ENCODE measurements around the gene TMEM242.

Gene TMEM242

DNA sequence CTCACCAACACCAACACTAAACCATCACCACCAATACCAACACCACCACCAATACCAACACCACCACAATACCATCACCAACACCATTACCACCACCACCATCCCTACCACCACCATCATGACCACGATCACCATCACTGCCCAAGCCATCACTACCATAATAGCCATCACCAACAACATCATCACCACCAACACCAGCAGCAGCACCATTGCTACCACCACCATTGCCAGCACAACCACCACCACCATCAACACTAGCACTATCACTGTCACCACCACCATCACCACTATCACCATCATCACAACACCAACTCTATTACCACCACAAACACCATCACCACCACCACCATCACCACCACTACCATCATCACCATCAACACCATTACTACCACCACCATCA, 53.0 kb downstream of the TMEM242 start:
- DNase-seq (ENCODE audit: low spot score) = no peak

DNA sequence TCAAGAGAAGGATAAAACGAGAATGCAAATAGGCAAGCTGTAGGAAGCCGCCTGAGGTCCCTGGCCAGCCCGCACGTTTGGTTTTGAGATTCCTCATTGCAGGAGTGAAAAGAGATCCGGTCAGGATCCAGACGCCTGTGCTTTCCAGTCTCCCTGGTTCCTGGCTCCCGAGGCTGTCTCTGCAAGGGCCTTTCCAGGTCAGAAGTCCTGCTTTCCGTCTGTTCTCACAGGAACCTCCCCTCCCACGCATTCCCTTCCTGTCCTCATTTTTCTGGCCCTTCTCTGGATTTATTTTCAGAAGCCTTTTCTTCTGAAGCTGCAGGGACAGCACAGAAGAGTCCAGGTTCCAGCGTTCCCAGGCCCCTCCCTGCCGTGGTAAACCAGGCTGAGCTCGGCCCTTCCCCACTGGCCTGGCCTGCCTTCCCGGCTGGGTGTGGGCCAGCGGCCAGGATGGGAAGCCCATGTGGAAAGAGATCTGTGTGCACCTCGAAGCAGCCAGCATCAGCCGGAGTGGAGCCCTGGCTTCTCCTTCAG, 54.0 kb downstream of the TMEM242 start:
- peak; percentile 89 for DNase-seq (ENCODE audit: low spot score)

DNA sequence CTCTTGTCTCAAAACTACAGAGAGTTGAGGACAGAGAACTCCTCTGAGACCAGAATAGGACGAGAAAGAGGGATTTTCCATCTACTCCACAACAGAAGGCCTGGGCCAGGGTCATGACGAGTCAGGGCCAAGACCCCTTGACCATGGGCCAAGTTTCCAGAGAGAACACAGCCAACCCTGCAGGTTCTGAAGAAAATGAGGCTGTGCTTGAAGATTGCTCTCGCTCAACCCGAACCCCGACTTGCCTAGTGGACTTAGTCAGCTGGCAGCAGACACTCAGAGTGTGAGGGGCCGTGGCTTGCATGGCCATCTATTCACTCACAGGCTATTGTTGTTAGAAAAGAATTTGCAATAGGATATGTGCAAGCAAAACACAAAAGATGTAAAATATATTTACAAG, 54.5 kb downstream of the TMEM242 start:
- no peak for DNase-seq (ENCODE audit: low spot score)

DNA sequence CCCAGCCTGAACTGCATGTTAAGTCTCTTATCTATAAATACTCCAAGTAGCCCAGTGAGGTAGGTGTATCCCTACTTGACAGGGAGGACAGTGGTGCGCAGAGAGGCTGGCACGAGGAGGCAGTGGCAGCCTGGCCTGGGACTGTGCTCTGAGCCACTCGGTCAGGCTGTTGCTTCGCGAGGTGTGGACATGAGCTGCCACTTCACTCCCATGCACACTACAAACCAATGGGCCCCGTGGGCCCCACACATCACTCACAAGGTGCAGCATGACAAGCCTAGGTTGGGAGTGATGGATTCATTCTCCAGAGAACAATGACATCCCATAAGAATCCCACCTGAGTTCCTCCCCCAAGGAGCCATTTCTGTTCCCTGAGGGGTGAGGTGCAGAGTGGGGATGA, 54.9 kb downstream of the TMEM242 start:
- no peak for DNase-seq (ENCODE audit: low spot score)

DNA sequence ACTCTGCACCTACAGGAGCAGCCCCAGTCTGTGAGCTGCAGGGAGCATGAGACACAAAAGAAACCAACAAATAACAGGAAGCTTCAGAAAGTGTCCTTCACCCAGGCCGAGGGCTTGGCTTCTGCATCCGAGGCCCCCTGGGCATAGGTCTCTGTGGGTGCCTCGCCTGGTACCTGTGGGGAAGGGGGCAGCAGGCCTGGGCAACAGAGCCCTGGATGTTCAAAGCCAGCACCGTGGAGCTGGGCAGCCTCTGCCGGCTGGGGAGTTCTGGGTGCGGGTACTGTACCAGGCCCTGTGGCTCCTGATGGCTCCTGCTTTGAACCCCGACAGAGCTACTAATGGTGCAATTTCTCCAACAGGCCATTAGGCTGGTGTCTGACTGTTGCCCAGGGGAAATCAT, 55.7 kb downstream of the TMEM242 start:
- no peak for DNase-seq (ENCODE audit: low spot score)

DNA sequence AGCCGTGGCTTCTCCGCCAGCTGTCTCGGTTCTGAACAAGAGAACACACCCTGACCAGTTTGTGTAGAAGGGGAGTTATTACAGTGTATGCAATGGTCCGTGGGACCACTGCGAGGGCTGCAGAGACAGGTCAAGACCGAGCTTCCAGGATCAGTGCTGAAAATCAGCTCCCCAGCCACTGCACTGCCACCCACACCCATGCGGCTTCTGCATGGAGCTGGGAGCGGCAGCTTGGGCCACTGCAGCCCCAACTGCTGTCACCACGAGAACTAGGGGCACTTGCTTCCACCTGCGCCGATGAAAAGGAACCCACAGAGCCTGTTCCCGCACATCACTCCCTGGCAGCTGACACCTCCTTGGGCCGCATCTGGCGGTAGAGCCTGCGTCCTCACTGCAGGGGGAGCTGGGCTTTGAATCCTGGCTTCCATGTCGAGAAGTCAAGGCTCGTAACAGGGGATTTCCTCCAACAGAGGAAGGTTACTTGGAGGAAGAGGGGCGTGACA, 56.2 kb downstream of the TMEM242 start:
- no peak for DNase-seq (ENCODE audit: low spot score)

DNA sequence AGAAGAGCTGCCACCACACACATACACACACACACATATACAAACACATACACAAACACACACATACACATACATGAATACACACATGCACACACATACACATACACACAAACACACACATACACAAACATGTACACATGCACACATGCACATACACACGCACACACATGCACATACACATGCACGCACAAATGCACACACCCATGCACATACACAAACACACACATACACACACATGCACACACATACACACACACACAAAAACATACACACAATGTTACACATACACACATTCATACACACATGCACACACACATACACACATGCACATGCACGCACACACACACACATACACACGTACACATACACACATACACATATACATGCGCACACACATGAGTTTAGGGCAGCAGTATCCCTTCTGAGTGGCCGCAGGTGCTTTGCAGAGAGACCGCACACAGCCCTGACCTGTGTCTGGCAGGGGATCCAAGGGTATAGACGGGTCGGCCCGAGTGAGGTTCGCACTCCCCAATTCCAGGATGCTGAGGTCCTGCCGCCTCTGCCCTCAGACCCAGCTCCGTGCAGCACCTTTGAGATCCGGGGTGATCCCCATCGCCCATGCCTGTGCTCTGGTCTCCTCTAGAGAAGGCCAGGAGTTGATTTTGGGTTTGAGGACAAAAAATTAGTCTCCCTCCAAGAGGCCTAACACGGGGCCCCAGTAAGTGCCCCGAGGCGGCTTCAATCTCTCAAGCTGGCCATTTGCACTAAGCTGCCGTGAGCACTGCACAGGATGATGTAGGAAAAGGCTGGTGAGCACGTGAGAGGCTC, 56.8 kb downstream of the TMEM242 start:
- no peak for DNase-seq (ENCODE audit: low spot score)

DNA sequence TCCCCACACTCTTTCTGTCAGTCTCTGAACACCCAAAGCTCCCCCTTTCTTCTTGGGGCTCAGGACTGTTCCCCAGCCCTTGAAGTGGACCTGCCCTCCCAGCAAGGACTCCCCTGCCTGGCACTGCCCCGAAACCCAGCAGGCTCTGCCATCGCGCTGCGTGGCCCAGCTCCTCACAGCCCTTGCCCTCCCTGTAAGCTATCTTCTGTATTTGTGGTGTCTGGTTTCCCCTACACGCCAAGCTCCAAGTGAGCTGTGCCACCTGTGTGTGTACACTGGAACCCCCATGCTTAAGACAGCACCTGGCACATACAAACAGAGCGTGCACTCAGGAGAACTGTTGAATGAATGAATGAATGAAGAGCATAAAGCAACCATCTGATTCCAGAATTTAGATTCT, 57.7 kb downstream of the TMEM242 start:
- no peak for DNase-seq (ENCODE audit: low spot score)

DNA sequence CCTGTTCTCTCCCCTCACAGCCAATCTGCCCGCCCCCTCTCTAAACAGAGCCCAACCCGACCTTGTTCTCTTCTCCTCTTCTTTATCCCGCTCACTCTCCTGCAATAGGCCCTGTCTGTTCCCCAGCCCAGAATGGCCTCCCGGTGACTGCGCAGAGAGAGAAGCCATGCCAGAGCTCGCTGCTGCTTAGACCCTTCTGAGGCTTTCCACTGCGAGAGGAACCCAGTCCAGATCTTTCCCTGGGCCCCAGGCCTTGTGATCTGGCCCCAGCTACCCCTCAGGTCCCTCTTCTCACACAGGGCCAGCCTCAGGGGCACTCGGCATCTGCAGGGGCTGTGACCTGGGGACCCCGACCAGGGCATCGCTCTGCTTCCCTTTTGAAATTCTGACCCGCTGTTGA, 58.1 kb downstream of the TMEM242 start:
- DNase-seq (ENCODE audit: low spot score) = no peak

DNA sequence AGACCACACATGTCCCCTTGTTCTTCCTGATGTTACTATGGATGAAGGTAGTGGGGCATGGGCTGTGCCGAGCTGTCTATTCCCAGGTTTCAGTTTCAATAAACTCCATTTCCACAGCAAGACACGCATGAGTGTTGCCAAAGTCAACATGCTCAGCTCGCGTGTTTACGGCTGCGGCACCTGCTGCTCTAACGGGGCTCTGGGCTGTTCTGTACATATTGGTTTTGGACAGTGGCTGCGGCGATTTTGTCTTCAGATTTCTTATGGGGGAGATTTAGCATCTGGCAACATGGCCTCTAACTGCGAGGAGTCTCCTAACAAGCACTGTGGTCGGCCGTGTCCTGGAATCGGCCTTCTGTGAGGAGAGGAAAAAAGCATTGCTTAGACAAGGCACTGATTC, 58.6 kb downstream of the TMEM242 start:
- DNase-seq (ENCODE audit: low spot score) = no peak

DNA sequence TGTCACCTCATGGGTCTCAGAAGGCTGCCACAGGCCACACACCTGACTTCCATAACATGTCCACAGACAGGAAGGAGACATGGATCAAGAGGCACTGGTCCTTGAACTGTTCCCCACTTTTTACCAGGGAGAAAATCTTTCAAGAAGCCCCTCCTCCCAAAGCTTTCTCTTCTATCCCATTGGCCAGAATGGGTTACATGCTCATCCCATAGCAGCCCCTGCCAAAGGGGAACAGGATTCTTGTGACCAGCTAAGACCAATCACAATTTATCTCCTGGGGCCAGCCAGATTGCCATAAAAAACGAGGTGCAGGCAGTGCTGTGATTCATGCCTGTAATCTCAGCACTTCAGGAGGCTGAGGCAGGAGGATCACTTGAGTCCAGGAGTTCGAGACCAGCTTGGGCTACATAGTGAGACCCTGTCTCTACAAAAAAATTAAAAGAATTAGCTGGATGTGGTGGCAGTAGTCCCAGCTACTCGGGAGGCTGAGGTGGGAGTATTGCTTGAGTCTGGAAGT, 59.4 kb downstream of the TMEM242 start:
- DNase-seq (ENCODE audit: low spot score) = no peak

DNA sequence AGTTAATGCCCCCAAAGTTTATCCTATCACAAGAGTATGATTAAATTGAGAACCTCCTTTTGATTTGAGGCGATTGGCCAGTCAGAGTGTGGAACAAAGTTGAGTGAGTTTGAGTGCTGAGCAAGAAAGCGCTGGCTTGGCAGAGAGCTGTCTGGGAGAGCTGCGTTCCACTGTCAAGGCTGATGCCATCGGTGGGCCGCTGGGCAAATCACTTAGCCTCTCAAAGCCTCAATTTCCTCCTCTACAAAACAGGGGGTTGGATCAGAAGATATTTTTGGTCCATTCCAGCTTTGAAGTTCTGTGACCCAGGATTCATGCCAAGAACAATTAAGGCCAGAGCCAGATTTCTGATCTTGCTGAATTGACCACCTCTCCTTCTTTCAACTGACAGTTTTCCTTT, 60.2 kb downstream of the TMEM242 start:
- DNase-seq (ENCODE audit: low spot score) = no peak

DNA sequence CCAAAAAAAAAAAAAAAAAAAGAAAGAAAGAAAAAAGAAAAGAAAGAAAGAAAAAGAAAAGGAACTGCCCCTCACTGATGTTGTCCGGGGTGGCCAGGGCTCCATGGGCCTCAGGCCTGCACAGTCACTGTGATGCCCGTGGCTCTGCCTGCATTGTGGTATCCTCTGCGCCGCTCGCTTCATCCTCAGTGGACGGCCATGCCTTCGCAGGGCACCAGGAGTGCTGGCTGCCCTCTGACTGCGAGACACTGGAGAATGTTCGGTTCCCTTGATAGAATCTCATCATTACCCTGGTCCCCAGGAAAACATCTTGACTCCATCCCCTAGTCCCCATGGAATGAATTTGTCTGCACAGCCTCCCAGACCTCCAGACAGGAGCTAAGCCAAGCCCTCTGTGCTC, 61.7 kb downstream of the TMEM242 start:
- no peak for DNase-seq (ENCODE audit: low spot score)

DNA sequence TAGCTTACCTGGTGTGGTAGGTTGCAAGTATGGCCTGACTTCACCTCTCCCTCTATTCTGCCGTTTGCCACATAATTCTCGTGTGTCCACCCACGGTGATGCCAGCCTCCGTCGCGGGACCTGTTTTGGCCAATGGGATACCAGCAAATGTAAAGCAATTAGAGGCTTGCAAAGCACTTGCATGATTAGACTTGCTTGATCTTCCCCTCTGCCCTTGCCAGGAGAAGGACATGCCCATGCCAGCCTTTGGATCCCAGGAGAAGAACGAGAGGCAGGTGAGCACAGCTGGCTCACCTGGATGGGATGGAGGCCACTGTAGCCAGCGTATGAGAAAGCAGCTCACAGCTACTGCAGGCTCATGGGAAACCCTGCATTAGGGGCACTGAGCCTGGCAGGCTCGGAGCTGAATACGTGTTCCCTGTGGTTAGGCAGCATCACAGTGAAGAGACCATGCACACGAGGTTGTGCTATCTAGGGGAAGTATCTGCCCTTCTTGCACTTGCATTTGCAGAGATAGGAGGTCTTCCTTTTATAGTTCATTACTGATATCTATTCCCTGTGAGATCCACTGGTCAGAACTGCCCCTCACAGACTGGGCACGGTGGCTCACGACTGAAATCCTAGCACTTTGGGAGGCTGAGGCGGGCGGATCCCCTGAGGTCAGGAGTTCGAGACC, 62.4 kb downstream of the TMEM242 start:
- no peak for DNase-seq (ENCODE audit: low spot score)

DNA sequence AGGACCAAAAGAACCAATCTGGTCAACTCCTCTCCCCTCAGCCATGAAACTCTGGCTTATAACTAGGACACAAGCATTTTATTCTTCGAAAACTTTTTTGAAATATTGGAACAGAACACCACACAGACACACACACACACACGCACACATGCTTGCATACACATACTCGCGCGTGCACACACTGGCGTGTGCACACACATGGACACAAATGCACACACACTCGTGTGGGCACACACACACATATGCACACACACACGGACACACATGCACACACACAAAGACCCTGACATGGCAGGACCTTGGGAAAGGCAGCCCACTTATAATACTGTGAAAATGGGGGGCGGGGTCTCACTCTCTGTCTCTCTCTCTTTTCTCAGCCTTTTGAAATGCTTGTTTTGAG, 63.9 kb downstream of the TMEM242 start:
- no peak for DNase-seq (ENCODE audit: low spot score)

DNA sequence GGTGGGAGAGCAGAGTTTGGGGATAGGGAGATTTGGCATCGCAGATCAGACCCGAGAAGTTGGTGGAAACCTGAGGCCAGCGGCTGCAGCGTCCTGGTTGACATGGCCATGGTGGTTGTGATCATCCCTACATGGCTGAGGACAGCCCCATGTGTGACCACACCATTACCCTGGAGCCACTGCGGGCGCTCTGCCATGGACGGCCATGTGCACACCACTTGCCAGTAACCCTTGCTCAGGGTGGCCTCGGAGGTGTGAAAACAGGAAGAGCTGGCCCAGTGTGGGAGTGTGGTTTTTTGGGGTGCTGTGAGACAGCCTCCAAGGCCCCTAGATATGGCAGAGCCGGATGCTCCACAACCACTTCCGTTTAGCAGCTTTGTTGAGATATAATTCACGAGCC, 64.4 kb downstream of the TMEM242 start:
- DNase-seq (ENCODE audit: low spot score) = no peak

DNA sequence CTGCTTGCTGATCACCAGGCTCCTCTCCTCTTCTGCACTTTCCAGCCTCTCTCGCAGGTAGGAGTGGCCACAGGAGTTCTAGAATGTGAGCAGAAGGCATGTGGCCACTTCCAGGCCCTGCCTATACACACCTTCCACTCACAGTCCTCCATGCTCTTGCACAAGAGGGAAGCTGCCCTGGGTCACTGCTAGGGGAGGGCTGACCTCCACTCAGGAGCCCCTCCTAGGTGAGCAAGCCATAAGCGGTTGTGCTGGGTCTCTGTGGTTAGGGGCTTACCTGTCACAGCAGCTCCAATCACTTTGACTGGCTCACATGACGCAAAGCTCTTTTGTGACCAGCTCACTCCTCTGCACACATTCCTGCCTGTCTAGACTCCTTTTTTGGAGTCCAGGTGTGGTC, 68.2 kb downstream of the TMEM242 start:
- no peak for DNase-seq (ENCODE audit: low spot score)

DNA sequence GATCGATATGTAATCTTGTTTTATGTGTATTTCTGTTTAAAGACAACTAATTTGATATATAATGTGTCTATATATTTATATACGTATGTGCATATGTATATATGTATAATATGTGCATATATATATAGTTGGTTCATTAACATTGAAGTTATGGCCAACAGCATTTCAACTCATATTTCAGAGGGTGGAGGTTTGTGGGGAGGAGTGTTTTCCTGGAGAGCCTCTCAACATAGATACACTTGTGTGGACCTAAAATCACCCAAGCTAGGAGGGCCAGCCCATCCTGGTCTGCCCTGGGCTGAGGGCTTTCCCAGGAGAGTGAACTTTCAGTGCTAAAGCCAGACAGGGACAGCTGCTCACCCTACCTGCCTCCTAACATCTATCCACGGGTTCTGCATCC, 68.8 kb downstream of the TMEM242 start:
- no peak for DNase-seq (ENCODE audit: low spot score)

DNA sequence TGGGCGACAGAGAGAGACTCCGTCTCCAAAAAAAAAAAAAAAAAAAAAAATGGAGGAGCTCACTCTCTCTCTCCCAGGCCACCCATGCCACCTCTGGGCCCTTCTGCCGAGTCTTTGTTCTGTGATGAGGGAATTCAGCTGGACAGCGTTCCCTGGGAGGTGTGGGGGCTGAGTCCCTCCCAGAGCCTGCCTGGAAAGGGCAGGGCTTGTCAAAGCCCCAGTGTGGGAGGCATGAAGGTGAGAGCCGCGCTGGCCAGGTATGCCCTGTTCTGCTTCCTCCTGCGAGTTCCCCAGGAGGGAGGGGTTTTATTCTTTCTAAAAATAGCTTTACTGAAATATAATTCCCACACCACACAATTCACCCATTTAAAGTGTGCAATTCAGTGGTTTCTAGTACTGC, 69.6 kb downstream of the TMEM242 start:
- DNase-seq (ENCODE audit: low spot score) = no peak

DNA sequence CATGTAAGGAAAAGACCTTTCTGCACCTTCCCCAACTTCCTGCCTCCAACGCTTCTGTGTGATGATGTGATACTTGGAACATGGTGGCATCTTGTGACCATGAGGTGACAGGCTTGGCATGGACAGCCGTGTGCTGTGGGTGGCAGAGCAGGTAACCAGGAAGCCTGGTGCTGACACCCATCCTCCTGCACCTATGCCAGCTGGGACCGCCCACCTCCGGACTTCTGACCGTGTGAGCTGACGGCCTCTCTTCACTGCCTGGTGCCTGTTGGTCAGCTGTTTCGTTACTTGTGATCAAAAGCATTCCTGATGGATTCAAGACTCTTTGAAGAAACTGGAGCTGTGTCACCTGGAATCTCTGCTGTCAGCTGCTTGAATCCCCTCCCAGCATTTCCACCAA, 70.3 kb downstream of the TMEM242 start:
- DNase-seq (ENCODE audit: low spot score) = no peak

DNA sequence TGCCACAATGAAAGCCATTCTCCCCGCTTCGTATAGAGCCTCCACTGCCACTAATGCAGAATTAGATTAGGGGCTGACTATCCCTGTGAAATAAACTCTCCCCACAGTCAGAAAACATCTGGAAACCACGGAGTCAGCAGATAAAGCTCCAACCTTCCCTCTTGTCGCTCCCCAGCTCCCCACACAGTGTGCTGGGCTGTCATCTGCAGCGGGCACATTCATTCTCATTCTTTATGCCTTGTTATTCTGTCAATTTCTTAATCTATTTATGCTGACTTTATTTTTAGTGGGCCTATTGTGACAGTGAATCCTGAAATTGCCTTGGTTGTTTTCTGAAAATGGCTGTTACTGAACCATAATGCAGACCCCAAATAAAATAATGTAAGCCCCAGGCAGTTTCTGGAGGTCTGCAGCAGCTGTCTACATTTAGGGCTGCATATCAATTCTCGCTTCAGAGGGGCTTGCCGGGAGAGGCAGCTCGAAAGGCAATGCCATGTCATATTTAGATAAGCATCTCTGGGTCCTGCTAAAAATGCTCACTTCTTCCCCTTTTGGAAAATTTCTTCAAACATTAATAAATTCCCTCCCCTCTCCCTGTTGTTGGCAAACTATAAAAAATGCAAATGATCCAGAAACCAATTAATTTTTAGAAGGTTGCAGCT, 71.6 kb downstream of the TMEM242 start:
- DNase-seq (ENCODE audit: low spot score) = no peak

DNA sequence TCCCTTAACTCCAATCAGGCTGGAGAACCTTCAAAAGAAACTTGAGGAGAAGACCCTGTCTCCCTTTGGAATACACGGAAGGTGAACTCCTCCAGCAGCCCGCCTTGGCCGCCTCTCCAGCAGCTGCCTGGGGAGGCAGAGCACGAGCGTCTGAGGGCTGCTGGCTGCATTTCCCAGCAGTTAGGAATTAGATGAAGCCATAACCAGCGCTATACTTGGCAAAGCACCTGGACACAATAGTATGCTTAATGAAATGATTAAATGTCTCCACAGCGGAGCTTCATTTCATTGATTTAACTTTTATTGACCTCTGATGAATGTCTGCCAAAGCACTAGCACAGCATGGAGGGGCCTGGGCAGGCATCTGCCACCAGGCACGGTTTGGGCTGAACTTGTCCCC, 73.5 kb downstream of the TMEM242 start:
- DNase-seq (ENCODE audit: low spot score) = no peak

DNA sequence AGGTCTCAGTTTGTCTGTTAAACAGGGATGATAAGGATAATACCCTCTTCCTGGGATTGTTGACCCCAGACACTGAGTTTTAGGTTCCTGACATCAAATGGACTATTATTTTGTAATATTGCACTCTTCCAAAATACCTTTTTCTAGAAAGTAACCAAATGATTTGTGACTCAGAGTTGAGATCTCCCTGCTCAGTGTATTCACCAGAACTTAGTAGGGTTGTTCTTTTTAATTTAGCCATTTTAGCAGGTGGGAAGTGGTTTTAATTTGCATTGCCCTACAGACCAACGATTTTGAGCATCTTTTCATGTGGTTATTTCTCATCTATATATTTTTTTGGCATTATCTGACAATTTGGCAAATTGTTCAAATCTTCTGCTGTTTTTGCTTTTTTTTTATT, 75.1 kb downstream of the TMEM242 start:
- no peak for DNase-seq (ENCODE audit: low spot score)

Data from cerebellar cortex (tissue), 1 donor.